Neutrophil (primary cell): ENCODE data around the gene ACKR1.

ENCODE experiments used
- H3K27ac ChIP-seq: fragments of 200-600 bp; sonication (generic); 2 replicates; pipeline ENCODE4 v1.5.1; 2016; ENCODE audit warnings: mild to moderate bottlenecking, moderate library complexity
- H3K27me3 ChIP-seq: fragments of 200-600 bp; sonication (generic); 2 replicates; pipeline ENCODE4 v1.6.0; 2016; ENCODE audit warnings: mild to moderate bottlenecking
- H3K36me3 ChIP-seq: fragments of 200-600 bp; sonication (generic); 2 replicates; pipeline ENCODE4 v1.5.1; 2017
- H3K4me1 ChIP-seq, 2 experiments: fragments of 200-600 bp in 1 of 2; sonication (generic) in 1 of 2; 1 replicate in 1 of 2; 2 replicates in 1 of 2; pipeline versions ENCODE4 v1.5.1 to v1.6.1; 2013 to 2016; ENCODE audit warnings: low read depth in 1 of 2, low read length in 1 of 2, mild to moderate bottlenecking in 1 of 2, moderate library complexity in 1 of 2; ENCODE audit not compliant: control insufficient read depth in 1 of 2, insufficient read depth in 1 of 2
- H3K4me3 ChIP-seq, 2 experiments: fragments of 200-600 bp in 1 of 2; sonication (generic) in 1 of 2; 1 replicate in 1 of 2; 2 replicates in 1 of 2; pipeline ENCODE4 v1.5.1; 2013 to 2016; ENCODE audit warnings: low read depth in 1 of 2, low read length in 1 of 2, mild to moderate bottlenecking in 1 of 2, moderate library complexity in 1 of 2
- H3K9me3 ChIP-seq: fragments of 200-600 bp; sonication (generic); 2 replicates; pipeline ENCODE4 v1.5.1; 2016
- CTCF ChIP-seq: fragments of 200-600 bp; sonication (generic); IDR thresholded peaks from 2 replicates; pipeline ENCODE4 v1.5.1; 2016; ENCODE audit warnings: antibody characterized with exemption

Gene ACKR1

GRCh38 chr1:159199901-159200300 lies 4.8 kb upstream of the ACKR1 start:
- Histone ChIP-seq H3K4me1 (peaks cover 10 to 14% of the 10 kb centered on the region in 2 experiments), H3K36me3 (no peaks in the 10 kb centered on the region), H3K27me3 (peaks cover 22% of the 10 kb centered on the region), H3K27ac (no peak overlapping the region), H3K4me3 (no peak overlapping the region), H3K9me3 (no peaks in the 10 kb centered on the region)
- no peak for TF ChIP-seq CTCF

- Histone ChIP-seq H3K36me3 (no peaks in the 10 kb centered on the region), H3K4me1 (peaks cover 10 to 14% of the 10 kb centered on the region in 2 experiments), H3K27ac (no peak overlapping the region), H3K4me3 (no peak overlapping the region), H3K27me3 (peaks cover 22% of the 10 kb centered on the region), H3K9me3 (no peaks in the 10 kb centered on the region)
- TF ChIP-seq CTCF, result no peak
These were observed 3.9 kb upstream of the ACKR1 start for GRCh38 chr1:159200769-159201168.

- Histone ChIP-seq H3K27ac (no peak overlapping the region), H3K9me3 (no peaks in the 10 kb centered on the region), H3K4me1 (peaks cover 10 to 14% of the 10 kb centered on the region in 2 experiments), H3K36me3 (no peaks in the 10 kb centered on the region), H3K27me3 (peaks cover 22% of the 10 kb centered on the region), H3K4me3 (no peak overlapping the region)
- TF ChIP-seq CTCF, result no peak
These were observed 3.0 kb upstream of the ACKR1 start for GRCh38 chr1:159201642-159202041.

- no peaks in the 10 kb centered on the region for H3K9me3 ChIP-seq
- peaks cover 39% of the 10 kb centered on the region for H3K27me3 ChIP-seq
- no peaks in the 10 kb centered on the region for H3K36me3 ChIP-seq
- H3K4me3 ChIP-seq, result no peak overlapping the region
- TF ChIP-seq CTCF, result no peak
- H3K27ac ChIP-seq, result no peak overlapping the region
- peaks cover 10 to 14% of the 10 kb centered on the region in 2 experiments for H3K4me1 ChIP-seq
These were observed 1.1 kb upstream of the ACKR1 start for GRCh38 chr1:159203610-159204009.

GRCh38 chr1:159205225-159205624 lies 550 bp downstream of the ACKR1 start:
- no peaks in the 10 kb centered on the region for H3K36me3 ChIP-seq
- no peak for TF ChIP-seq CTCF
- no peak overlapping the region for H3K27ac ChIP-seq
- H3K27me3 ChIP-seq, result peaks cover 40% of the 10 kb centered on the region
- peaks cover 10 to 14% of the 10 kb centered on the region in 2 experiments for H3K4me1 ChIP-seq
- no peak overlapping the region for H3K4me3 ChIP-seq
- no peaks in the 10 kb centered on the region for H3K9me3 ChIP-seq

GRCh38 chr1:159206110-159206509 lies 1.4 kb downstream of the ACKR1 start:
- Histone ChIP-seq H3K4me1 (peaks cover 8 to 10% of the 10 kb centered on the region in 2 experiments), H3K9me3 (no peaks in the 10 kb centered on the region), H3K36me3 (no peaks in the 10 kb centered on the region), H3K27ac (no peak overlapping the region), H3K4me3 (no peak overlapping the region), H3K27me3 (peaks cover 31% of the 10 kb centered on the region)
- no peak for TF ChIP-seq CTCF
